GM19043 (cell line): ENCODE results near the gene CDCP1.
"Not testable (repeated sequence)": the region's sequence is repeated elsewhere in the genome, so short reads cannot be mapped to it uniquely, and the experiment has no call there.

Experiments
- ATAC-seq: cut with Tn5 transposase; IDR thresholded peaks from one replicate; pipeline ENCODE4 v1.9.1; 2021; ENCODE audit warnings: low read depth; ENCODE audit not compliant: unreplicated experiment

The CDCP1 gene

DNA sequence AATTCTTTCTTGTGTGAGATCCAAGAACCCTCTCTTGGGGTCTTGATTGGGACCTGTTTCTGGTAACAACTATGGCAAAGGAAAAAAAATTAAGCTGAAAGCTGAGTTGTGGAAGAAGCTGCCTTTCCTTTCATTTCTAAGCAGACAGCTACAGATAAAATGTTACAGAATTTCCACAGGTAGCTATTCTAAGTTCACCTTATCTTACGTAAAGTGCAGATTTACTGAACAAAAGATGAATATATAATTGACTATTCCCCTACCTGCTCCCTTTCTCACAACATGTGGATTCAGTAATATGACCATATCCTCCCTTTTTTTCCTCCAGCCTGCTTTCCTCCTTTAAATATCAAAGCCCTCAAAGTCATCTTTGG lies 83.5 kb downstream of the CDCP1 start:
- no peak for ATAC-seq

DNA sequence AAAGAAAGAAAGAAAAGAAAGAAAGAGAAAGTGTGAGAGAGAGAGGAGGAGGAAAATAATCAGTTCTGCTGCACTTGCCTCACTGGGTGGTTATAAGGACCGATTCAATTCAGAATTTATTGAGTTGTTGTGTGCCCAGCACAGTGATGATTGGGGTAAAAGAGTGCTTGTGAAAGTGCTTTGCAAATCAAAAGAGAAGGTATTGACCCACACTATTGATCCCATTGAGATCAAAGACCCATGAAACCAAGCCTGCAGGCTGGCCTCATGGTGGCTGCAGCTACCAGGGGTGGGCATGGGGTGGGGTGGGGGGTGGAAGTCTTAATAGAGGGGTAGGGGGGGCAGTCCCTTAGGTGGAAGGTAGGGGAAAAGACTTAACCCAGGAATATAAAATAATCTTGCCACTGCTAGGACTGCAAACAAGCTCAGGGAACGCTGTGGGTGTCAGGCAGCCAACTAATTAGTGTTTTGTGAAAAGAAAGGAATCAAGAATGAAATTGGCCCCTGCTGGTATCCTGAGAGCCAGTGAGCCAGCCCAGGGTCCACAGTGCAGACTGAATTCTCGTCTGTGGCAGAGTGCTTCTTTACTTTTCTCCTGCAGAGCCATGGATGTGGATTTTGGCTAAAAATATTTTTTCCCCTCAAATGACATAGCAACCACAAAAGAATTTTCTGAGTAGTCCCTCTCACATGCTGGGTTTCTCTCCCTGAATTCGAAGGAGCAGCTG lies 85.8 kb downstream of the CDCP1 start:
- no peak for ATAC-seq

DNA sequence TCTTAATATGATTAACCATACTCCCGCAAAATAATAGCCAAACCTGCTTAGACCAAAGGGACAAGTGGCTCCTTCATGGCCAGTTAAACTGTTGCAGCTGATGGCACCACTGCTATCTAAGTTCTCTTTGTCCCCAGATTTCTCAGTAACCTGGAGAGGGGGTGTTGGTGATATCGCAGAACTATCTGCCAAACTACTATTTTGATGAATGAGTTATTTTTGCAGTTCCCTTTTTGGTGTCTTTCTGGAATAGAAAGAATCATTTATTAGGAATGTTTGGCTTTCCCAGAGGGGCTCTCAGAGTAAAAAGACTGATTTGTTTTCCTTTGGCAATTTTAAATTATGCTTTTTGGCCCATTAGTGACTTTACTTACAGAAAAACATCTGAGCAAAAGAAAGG lies 87.0 kb downstream of the CDCP1 start:
- ATAC-seq: no peak

DNA sequence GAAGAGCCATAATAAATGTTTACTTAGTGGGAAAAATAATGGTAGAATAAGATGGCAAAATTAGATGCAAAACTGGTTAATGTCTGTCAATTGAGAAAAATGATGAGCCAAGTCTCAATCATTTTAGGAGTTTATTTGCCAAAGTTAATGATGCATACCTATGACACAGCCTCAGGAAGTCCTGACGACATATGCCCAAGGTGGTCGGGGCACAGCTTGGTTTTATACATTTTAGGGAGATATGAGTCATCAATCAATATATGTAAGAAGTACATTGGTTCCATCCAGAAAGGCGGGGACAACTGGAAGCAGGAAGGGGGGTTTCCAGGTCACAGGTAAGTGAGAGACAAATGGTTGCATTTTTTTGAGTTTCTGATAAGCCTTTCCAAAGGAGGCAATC lies 88.6 kb downstream of the CDCP1 start:
- no peak for ATAC-seq

DNA sequence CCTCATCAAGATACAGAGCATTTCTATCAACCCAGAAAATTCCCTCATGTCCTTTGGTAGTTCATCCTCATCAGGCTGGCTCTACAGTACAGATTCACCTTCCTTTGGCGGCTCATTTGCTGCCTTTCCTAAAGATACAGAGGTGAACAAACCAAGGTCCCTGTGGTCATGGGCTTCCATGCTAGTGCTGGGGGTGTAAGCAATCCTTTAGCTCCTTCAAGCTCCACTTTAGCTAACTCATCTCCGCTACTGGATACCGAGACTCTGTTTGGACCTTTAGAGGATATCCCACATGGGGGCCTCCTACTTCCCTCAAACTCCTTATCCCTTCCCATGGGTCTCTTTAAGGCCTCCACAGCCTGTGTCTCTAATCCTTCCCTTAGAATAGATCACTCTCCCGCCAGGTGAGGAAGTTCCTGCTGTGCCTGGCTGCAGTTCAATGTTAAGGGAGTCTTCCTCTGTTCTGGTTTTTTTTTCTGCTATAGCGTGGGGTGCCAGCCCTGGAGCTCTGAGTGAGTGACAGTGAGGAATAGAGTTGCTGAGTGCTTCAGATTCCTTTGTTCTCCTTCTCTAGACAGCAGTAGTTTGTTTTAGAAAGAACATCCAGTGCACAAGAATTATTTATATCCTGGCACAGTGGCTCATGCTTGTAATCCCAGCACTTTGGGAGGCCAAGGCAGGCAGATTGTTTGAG lies 89.4 kb downstream of the CDCP1 start:
- no peak for ATAC-seq

DNA sequence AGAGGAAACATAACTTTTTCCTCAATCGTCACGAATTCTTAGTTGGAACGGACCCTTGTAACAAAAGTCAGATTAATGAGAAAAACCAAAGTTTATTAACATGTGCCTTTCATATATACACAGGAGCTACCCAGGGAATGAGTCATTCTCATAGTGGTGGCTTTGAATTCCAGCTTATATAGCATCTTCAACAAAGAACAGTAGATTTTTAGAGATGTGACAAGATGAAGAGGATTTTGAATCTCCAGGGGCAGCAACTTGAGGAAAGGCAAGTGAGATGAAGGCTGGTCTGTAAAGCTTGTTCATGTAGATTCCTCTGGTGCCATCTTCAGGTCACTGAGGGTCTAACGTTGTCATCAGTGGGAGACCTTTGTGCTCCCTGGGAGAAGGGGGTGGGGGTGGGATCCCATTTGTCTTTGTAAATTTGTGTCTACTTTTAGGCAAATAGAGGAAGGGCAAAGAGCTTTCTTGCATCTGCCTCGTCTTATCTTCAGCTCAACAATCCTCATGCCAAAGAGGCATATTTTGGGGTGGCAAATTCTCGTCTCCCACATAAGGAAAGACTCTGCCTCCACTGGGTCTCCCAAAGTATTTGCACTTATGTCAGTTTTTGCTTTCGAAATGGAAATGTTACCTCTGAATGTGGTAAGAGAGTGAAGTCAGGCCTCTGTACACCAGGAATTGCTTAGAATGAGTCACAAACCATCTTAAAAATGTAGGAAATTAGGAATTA lies 90.6 kb downstream of the CDCP1 start:
- no peak for ATAC-seq

DNA sequence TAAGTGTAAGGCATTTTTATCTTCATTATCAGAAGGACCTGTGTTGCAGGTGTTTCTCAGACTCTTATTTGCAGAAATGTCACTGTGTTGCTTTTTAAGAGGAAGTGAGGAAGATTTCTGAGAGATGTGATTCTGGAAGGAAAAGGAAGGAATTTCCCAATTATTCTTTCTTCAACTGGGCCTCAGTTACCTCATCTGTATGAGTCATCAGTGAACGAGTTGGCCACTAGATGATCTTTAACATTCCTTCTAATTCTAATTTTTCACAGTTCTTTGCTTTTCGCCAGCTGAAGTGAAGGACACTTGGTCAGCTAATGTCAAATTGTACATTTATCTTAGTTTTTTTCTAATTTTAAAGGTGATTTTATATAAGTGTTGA lies 91.2 kb downstream of the CDCP1 start:
- ATAC-seq: no peak

DNA sequence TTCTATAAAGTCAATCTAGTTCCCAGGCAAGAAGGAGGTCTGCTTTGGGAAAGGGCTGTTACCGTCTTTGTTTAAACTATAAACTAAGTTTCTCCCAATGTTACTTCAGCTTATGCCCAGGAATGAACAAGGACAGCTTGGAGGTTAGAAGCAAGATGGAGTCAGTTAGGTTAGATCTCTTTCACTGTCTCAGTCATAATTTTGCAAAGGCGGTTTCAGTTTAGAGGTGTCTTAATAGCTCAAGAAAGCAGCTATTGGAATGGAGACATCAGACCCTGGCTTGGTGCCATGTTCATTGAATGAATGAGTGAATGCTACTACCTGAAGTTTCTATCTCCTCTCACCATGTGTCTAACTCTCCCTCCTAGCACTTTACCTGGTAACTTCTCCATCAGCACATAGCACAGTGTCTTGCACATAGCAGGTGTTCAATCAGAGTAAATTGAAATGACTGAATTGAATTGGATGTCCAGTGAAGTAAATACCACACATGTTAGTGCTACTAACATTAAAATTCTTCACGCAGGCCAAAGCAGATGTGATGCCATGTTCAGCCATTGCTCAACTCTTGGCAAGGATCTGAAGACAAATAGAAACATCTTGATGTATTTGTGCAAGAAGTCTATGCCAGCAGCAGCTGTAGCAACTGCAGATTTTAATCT lies 91.9 kb downstream of the CDCP1 start:
- no peak for ATAC-seq

DNA sequence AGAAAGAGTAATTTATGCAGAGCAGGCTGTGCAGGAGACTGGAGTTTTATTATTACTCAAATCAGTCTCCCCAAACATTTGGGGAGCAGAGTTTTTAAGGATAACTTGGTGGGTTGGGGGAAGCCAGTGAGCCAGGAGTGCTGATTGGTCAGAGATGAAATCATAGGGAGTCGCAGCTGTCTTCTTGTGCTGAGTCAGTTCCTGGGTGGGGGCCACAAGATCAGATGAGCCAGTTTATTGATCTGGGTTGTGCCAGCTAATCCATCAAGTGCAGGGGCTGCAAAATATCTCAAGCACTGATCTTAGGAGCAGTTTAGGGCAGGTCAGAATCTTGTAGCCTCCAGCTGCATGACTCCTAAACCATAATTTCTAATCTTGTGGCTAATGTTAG lies 92.4 kb downstream of the CDCP1 start:
- not testable (repeated sequence) for ATAC-seq

DNA sequence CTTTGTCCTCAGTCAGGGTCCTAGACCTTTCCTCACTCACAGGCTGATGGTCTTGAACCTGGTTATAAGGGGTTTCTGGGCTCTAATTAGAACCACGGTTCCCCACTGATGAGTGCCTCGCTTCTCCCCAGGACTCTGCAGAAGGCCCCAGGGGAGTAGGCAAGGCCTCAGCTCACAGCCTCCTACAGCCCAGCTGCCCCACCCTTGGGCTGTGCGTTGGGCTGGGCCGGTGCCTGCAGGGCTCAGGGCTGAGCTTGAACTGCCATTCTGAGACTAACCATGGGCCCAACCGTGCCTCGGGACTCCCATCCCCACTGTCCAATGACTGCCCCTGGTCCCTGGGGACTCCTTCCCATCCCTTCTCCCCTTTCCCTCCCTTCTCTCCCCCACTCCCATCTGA lies 94.5 kb downstream of the CDCP1 start:
- ATAC-seq: no peak

DNA sequence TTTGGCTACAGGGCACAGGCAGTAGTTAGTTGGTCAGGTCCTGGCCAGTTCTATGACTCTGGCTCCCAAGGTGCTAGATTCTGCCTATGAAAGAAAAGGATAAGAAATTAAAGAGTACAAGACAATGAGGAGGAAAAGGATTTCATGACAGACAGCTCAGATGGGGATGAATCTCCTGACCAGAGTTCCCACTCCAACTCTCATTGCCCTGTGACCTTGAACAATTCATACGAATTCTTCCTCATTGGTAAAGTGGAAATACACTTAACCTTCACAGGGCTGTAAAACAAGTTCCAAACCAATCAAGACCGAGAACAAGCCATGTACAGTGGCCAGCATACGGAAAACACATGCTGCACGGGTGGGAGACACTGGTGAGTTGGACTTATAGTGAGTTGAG lies 96.4 kb downstream of the CDCP1 start:
- ATAC-seq: no peak

DNA sequence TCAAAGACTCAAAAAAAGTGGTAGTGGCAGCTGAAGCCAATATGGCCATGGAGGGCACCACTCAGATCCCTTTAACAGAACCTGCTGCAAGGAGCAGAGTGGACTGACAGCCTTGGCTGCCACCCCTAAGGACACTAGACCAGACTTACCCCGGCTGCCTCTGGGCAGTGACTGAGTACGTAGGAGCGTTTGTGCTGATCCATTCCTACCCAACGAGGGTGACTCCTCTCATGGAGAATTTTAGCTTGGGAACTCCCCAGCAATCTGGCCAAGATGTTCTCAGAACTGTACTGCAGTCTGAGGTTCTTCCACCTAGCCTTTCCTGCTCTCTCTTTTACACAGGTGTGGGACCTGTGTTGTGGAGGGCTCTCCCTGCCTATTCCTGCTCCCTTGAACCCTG lies 97.9 kb downstream of the CDCP1 start:
- ATAC-seq: no peak

DNA sequence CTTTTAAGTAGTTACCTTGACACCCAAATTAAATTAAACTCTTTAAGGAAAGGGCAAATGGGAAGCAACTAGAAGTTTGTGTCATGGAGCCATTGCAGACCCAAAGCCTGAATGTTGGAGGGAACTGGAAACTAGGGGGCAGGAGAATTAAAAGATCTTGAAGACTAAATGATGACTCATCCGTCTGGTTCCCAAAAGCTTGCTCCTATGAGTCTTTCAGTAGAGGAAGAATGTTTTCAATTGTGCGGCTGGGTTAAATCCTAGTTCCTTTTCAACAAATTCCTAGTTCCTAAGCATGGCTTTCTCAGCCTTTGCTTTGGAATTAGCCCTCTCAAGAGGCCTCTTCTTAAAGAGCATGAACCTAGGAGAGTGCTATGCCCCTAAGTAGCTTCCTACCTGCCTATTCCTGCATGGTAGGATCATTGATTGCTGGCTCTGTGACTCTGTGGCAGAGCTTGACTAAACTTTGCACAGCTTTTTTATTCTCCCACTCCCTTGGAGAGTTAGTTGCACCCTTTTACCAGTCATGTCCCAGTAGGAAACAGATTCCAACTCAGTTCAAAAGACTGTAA lies 102.4 kb downstream of the CDCP1 start:
- ATAC-seq: no peak

DNA sequence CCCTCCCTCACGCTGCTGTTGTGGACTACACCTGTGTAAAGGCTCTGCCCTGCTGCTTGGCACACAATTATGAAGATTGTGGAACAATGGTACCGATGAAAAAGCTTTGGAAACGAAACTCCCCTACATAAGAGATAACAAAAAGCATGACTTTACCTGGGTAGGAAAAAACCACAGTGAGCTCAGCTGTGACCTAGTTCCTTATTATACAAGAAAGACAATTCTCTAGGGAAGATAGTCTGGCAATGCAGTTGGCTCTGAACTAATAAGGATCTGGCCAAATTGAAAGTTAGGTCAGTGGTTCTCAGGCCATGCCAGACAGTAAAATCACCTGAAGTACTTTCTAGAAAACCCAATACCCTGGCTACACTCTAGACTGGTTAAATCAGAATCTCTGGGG lies 104.0 kb downstream of the CDCP1 start:
- no peak for ATAC-seq

DNA sequence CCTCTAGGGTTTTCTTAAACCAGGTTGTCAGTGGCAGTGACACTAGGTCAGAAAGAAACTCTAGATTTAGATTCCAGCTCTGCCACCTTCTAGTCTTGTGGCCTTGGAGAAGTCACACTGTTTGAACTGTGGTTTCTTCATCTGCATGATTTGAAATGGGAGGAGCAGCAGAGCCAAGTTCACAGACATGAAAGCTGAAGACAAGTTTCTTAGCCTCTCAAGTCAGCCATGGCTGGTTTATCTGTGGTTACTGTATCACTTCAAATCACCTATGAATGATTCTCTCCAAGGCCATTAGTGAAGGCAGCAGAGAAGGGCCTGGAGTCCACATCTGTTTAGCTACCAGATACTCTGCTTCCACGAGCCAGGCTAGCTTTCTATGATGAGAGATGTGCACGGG lies 104.5 kb downstream of the CDCP1 start:
- no peak for ATAC-seq

DNA sequence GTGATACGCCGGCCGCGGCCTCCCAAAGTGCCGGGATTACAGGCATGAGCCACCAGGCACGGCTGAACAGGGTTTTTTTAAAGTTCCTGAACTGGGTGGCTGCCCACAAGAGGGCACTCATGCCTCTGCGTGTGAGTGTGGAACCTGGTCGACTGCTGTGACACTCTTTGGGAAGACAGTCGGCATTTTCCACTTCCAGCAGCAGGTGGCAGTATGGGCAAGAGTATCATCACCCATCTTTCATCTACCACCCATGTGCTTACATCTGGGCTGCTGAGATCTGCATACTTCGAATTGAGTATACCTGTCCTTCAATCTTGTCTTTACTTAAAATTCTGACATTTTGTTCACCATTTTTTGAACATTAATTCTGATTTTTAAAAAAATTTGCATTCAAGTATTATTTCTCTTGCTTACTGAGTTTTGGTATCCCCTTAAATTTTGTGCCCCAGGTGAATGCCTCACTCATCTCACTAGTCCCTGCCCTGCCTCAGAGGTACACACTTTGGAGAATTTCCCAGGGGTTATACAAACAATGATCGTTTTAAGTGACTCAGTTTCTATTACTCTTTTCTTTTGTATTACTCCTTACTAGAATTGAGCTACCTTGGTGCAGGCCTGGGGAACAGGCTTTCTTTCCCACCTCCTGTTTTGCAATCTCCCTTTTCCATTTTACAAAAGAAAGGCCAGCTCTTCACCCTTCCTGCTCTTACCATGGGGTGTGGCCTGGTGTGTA lies 108.3 kb downstream of the CDCP1 start:
- ATAC-seq: peak; percentile 67

DNA sequence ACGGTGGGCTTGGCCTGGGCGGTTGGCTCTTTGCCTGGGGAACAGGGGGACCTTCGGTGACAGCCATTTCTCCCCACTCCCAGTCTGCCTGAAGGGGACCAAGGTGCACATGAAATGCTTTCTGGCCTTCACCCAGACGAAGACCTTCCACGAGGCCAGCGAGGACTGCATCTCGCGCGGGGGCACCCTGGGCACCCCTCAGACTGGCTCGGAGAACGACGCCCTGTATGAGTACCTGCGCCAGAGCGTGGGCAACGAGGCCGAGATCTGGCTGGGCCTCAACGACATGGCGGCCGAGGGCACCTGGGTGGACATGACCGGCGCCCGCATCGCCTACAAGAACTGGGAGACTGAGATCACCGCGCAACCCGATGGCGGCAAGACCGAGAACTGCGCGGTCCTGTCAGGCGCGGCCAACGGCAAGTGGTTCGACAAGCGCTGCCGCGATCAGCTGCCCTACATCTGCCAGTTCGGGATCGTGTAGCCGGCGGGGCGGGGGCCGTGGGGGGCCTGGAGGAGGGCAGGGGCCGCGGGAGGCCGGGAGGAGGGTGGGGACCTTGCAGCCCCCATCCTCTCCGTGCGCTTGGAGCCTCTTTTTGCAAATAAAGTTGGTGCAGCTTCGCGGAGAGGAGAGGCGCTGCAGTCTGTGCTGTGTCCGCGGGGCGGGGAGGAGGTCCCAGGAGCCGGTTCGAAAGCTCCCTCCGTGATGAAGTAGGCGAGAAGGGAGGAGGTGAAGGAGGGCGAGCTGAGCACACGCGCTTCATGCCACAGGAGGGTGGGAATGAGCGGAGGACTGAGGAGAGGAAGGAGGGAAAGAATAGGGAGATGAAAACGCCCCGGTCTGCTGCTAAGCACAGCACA lies 110.5 kb downstream of the CDCP1 start:
- ATAC-seq: no peak

DNA sequence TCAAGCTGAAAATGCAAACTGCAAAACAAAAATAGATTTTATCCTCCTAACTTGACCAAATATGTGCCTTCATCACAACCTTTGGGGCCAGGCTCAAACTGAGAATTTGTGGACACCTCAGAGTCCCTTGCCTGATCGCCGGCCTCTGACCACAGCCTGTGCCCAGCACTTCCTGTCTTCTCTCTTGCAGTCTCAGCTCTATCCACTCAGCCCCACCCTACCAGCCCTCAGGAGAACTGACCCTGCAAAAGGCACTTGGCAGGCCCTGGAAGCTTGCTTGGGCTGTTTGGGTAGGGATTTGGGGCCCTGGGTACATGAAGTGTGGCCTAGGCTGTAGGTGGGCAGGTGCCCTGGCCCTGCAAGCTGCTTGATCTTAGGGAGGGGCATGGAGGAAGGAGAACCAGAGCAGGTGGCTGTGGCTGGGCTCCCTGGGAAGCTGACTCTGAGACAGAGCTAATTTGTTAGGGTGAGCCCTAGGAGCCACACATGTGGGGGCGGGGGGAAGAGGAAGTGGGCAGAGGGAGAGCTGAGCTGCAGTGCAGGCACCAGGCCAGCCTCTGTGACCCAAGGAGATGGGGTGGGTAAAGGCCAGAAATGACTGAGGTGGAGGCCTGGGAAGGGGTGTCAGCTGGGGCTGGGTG lies 111.4 kb downstream of the CDCP1 start:
- ATAC-seq: peak; percentile 57

DNA sequence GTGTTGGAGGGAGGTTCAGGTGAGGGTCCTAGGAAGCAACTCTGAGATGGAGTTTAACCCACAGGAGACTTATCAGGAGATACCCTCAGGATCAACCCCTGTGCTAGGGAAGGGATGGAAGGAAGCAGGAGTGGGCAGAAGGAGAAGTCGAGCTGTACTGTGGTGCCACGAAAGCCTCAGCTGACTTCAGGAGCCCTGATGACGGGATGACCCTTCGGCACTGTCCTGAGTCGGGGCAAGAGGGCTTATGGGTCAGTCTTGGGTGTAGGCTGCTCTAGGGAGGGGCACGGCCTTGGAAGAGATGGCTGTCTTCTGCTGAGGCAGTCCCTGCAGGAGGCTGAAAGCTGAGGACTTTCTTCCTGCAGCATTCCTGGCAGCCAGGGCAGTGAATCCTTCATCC lies 112.4 kb downstream of the CDCP1 start:
- ATAC-seq: no peak
